ENCODE data around the gene FMO5. TPM values are rescaled to one million over a fixed set of nuclear protein-coding genes. Genes with fewer than 3 reads are reported as not detected.
A peak's percentile ranks its signal among the peaks of the same experiment; 100 is the strongest.

FMO5 gene
- total and polyA plus RNA-seq, 4 donors: 2.9 to 20.3 (median 7.2) TPM

- H3K27ac ChIP-seq (ENCODE audit: low read depth in 1 of 2, low read length in 2 of 2): no peak overlapping the region
- intact Hi-C loops (cut with DNase I): no loop called here
- peaks cover 3 to 4% of the 10 kb centered on the region in 2 donors for H3K36me3 ChIP-seq (ENCODE audit: control insufficient read depth in 1 of 2, insufficient read depth in 2 of 2, low read length in 1 of 2)
- ATAC-seq (ENCODE audit: low FRiP score) (no peak), DNase-seq (no peak)
- 95 to 96% methylated on average over 4 of the region's 4 CpGs for WGBS, 2 donors
- no peaks in the 10 kb centered on the region for H3K4me1 ChIP-seq (ENCODE audit: control insufficient read depth in 1 of 2, insufficient read depth in 2 of 2, low read length in 2 of 2)
- H3K9me3 ChIP-seq (ENCODE audit: control insufficient read depth, low read length): no peaks in the 10 kb centered on the region
- no peak overlapping the region for H3K4me3 ChIP-seq (ENCODE audit: low read length in 2 of 2)
- H3K27me3 ChIP-seq (ENCODE audit: control insufficient read depth in 1 of 2, insufficient read depth in 2 of 2, low read length in 1 of 2): no peaks in the 10 kb centered on the region
These were observed 35.8 kb upstream of the FMO5 start for GRCh38 chr1:147260956-147261355.

GRCh38 chr1:147252540-147252939 lies 27.4 kb upstream of the FMO5 start:
- no peak overlapping the region for H3K4me3 ChIP-seq (ENCODE audit: low read length in 2 of 2)
- H3K27ac ChIP-seq (ENCODE audit: low read depth in 1 of 2, low read length in 2 of 2): no peak overlapping the region
- H3K36me3 ChIP-seq (ENCODE audit: control insufficient read depth in 1 of 2, insufficient read depth in 2 of 2, low read length in 1 of 2): peaks cover 0 to 2% of the 10 kb centered on the region in 2 donors
- H3K4me1 ChIP-seq (ENCODE audit: control insufficient read depth in 1 of 2, insufficient read depth in 2 of 2, low read length in 2 of 2): peaks cover 0 to 2% of the 10 kb centered on the region in 2 donors
- no peaks in the 10 kb centered on the region for H3K9me3 ChIP-seq (ENCODE audit: control insufficient read depth, low read length)
- ATAC-seq (ENCODE audit: low FRiP score) (no peak), DNase-seq (no peak)
- intact Hi-C loops (cut with DNase I): no loop called here
- WGBS, 2 donors: 90 to 97% methylated on average over 9 of the region's 9 CpGs
- no peaks in the 10 kb centered on the region for H3K27me3 ChIP-seq (ENCODE audit: control insufficient read depth in 1 of 2, insufficient read depth in 2 of 2, low read length in 1 of 2)

GRCh38 chr1:147247656-147248238 lies 22.6 kb upstream of the FMO5 start:
- peaks cover 0 to 2% of the 10 kb centered on the region in 2 donors for H3K36me3 ChIP-seq (ENCODE audit: control insufficient read depth in 1 of 2, insufficient read depth in 2 of 2, low read length in 1 of 2)
- DNase-seq: no peak
- peaks cover 2 to 3% of the 10 kb centered on the region in 2 donors for H3K4me1 ChIP-seq (ENCODE audit: control insufficient read depth in 1 of 2, insufficient read depth in 2 of 2, low read length in 2 of 2)
- no peaks in the 10 kb centered on the region for H3K27me3 ChIP-seq (ENCODE audit: control insufficient read depth in 1 of 2, insufficient read depth in 2 of 2, low read length in 1 of 2)
- H3K4me3 ChIP-seq (ENCODE audit: low read length in 2 of 2): no peak overlapping the region
- 90 to 98% methylated on average over 4 of the region's 4 CpGs for WGBS, 2 donors
- intact Hi-C loops (cut with DNase I): no loop called here
- H3K27ac ChIP-seq (ENCODE audit: low read depth in 1 of 2, low read length in 2 of 2): no peak overlapping the region
- no peak for ATAC-seq (ENCODE audit: low FRiP score)
- no peaks in the 10 kb centered on the region for H3K9me3 ChIP-seq (ENCODE audit: control insufficient read depth, low read length)

DNA sequence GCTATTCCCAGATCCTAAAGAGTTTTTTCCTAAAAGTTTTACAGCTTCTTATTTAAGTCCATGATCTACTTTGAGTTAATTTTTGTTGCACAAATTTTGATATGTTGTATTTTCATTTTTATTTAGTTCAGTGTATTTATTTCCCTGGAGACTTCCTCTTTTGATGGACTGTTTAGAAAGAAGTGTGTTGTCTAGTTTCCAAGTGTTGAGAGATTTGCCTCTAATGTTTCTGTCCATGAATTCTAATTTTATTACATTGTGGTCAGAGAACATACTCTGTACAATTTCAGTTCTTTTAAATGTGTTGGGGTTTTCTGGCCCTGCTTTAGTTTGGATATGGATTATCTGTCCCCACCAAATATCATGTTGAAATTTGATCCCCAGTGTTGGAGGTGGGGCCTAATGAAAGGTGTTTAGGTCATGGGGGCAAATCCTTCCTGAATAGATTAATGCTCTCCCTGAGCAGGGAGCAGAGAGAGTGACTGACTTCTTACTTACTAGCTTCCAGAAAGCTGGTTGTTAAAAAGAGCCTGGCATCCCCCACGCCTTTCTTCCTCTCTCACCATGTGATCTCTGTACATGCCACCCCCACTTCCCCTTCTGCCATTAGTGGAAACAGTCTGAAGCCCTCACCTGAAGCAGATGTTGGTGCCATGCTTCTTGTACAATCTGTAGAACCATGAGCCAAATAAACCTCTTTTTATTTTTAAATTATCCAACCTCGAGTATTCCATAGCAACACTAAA lies 21.9 kb upstream of the FMO5 start:
- DNase-seq: no peak
- no peak overlapping the region for H3K27ac ChIP-seq (ENCODE audit: low read depth in 1 of 2, low read length in 2 of 2)
- no peak for ATAC-seq (ENCODE audit: low FRiP score)

GRCh38 chr1:147246044-147246690 lies 21.0 kb upstream of the FMO5 start:
- Histone ChIP-seq H3K4me1 (ENCODE audit: control insufficient read depth in 1 of 2, insufficient read depth in 2 of 2, low read length in 2 of 2) (peaks cover 2 to 3% of the 10 kb centered on the region in 2 donors), H3K4me3 (ENCODE audit: low read length in 2 of 2) (no peak overlapping the region), H3K27me3 (ENCODE audit: control insufficient read depth in 1 of 2, insufficient read depth in 2 of 2, low read length in 1 of 2) (no peaks in the 10 kb centered on the region), H3K36me3 (ENCODE audit: control insufficient read depth in 1 of 2, insufficient read depth in 2 of 2, low read length in 1 of 2) (no peaks in the 10 kb centered on the region), H3K9me3 (ENCODE audit: control insufficient read depth, low read length) (no peaks in the 10 kb centered on the region), H3K27ac (ENCODE audit: low read depth in 1 of 2, low read length in 2 of 2) (no peak overlapping the region)
- DNase-seq (no peak), ATAC-seq (ENCODE audit: low FRiP score) (no peak)
- intact Hi-C loops (cut with DNase I): no loop called here
- WGBS, 2 donors: 63 to 90% methylated on average over 2 of the region's 2 CpGs

More for the DNA sequence above, 21.9 kb upstream of the FMO5 start:
- 56 to 69% methylated on average over 2 of the region's 2 CpGs for WGBS, 2 donors
- Histone ChIP-seq H3K27me3 (ENCODE audit: control insufficient read depth in 1 of 2, insufficient read depth in 2 of 2, low read length in 1 of 2) (no peaks in the 10 kb centered on the region), H3K4me1 (ENCODE audit: control insufficient read depth in 1 of 2, insufficient read depth in 2 of 2, low read length in 2 of 2) (peaks cover 2 to 3% of the 10 kb centered on the region in 2 donors), H3K9me3 (ENCODE audit: control insufficient read depth, low read length) (no peaks in the 10 kb centered on the region), H3K4me3 (ENCODE audit: low read length in 2 of 2) (no peak overlapping the region), H3K36me3 (ENCODE audit: control insufficient read depth in 1 of 2, insufficient read depth in 2 of 2, low read length in 1 of 2) (no peaks in the 10 kb centered on the region)
- intact Hi-C loops (cut with DNase I): no loop called here

- Histone ChIP-seq H3K27ac (ENCODE audit: low read depth in 1 of 2, low read length in 2 of 2) (no peak overlapping the region), H3K4me3 (ENCODE audit: low read length in 2 of 2) (no peak overlapping the region), H3K4me1 (ENCODE audit: control insufficient read depth in 1 of 2, insufficient read depth in 2 of 2, low read length in 2 of 2) (peaks cover 2 to 3% of the 10 kb centered on the region in 2 donors), H3K9me3 (ENCODE audit: control insufficient read depth, low read length) (no peaks in the 10 kb centered on the region), H3K27me3 (ENCODE audit: control insufficient read depth in 1 of 2, insufficient read depth in 2 of 2, low read length in 1 of 2) (no peaks in the 10 kb centered on the region), H3K36me3 (ENCODE audit: control insufficient read depth in 1 of 2, insufficient read depth in 2 of 2, low read length in 1 of 2) (no peaks in the 10 kb centered on the region)
- DNase-seq (no peak), ATAC-seq (ENCODE audit: low FRiP score) (no peak)
- 82 to 88% methylated on average over 3 of the region's 3 CpGs for WGBS, 2 donors
- intact Hi-C loops (cut with DNase I): no loop called here
These were observed 20.5 kb upstream of the FMO5 start for GRCh38 chr1:147245586-147246021.

DNA sequence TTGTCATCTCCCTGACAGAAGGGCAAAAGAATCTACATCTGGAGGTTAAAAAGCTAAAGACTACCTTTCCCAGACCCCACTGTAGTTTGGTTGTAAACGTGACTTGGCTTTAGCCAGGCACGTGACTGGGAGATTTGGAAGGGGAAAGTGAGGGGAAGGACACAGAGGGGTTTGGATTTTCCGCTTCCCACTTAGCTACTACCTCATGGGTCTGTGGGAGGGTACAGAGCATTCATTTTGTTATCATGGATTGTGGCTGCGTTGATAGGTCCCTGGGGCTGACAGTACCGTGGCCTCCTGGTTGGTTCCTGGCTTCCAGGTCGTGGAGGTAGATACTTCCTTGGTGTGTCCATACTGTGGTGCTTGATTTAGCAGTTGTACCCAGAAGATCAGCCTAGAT lies 20.0 kb upstream of the FMO5 start:
- H3K4me3 ChIP-seq (ENCODE audit: low read length in 2 of 2): no peak overlapping the region
- WGBS, 2 donors: 92 to 95% methylated on average over 6 of the region's 6 CpGs
- no peaks in the 10 kb centered on the region for H3K9me3 ChIP-seq (ENCODE audit: control insufficient read depth, low read length)
- H3K27ac ChIP-seq (ENCODE audit: low read depth in 1 of 2, low read length in 2 of 2): no peak overlapping the region
- DNase-seq (no peak), ATAC-seq (ENCODE audit: low FRiP score) (no peak)
- intact Hi-C loops (cut with DNase I): no loop called here
- peaks cover 0 to 3% of the 10 kb centered on the region in 2 donors for H3K4me1 ChIP-seq (ENCODE audit: control insufficient read depth in 1 of 2, insufficient read depth in 2 of 2, low read length in 2 of 2)
- H3K36me3 ChIP-seq (ENCODE audit: control insufficient read depth in 1 of 2, insufficient read depth in 2 of 2, low read length in 1 of 2): no peaks in the 10 kb centered on the region
- H3K27me3 ChIP-seq (ENCODE audit: control insufficient read depth in 1 of 2, insufficient read depth in 2 of 2, low read length in 1 of 2): no peaks in the 10 kb centered on the region

DNA sequence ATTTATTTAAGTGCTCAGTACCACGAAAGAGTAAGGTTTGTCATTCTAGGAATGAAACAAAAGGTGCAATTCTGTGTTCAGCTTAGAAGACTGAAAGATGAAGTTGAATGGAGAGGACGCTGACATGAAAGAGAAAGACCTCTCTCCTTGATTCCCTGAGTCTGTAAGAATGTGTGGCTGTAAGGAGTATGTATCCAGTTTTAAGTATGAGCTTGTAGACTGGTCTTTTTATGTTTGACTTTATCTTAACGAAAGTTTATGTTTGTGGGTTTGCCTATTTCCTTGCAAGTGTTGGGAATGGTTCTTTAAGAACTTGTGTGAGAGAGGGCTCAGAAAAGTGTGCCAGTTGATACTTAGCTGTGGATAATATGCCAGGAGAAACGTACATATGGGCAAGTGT lies 18.7 kb upstream of the FMO5 start:
- intact Hi-C loops (cut with DNase I): loop anchor here in 1 of 2 donors (2.0 kb wide), 1 partner anchor 71 kb away; the partner anchor contains the start of gene PRKAB2
- peak overlapping the region in 1 of 2 donors; percentile 57 for H3K27ac ChIP-seq (ENCODE audit: low read depth in 1 of 2, low read length in 2 of 2)
- DNase-seq (no peak), ATAC-seq (ENCODE audit: low FRiP score) (no peak)
- H3K27me3 ChIP-seq (ENCODE audit: control insufficient read depth in 1 of 2, insufficient read depth in 2 of 2, low read length in 1 of 2): no peaks in the 10 kb centered on the region
- H3K9me3 ChIP-seq (ENCODE audit: control insufficient read depth, low read length): no peaks in the 10 kb centered on the region
- H3K36me3 ChIP-seq (ENCODE audit: control insufficient read depth in 1 of 2, insufficient read depth in 2 of 2, low read length in 1 of 2): no peaks in the 10 kb centered on the region
- peaks cover 0 to 3% of the 10 kb centered on the region in 2 donors for H3K4me1 ChIP-seq (ENCODE audit: control insufficient read depth in 1 of 2, insufficient read depth in 2 of 2, low read length in 2 of 2)
- WGBS, 2 donors: 3 to 5% methylated on average over 4 of the region's 4 CpGs
- peak overlapping the region; percentile 52 to 67 for H3K4me3 ChIP-seq (ENCODE audit: low read length in 2 of 2)
